ENCODE data around the gene ITGAX.

The ITGAX gene

GRCh38 chr16:31373235-31373634 lies 18.3 kb downstream of the ITGAX start:
- DNase-seq (no peak), ATAC-seq (no peak)

- DNase-seq (no peak), ATAC-seq (no peak)
Measured at GRCh38 chr16:31375231-31375630, 20.3 kb downstream of the ITGAX start.

GRCh38 chr16:31376705-31377104 lies 21.7 kb downstream of the ITGAX start:
- ATAC-seq, result no peak
- no peak for DNase-seq

- DNase-seq (no peak), ATAC-seq (no peak)
Measured at GRCh38 chr16:31377210-31377903, 22.4 kb downstream of the ITGAX start.

- DNase-seq (no peak), ATAC-seq (no peak)
Measured at GRCh38 chr16:31380201-31380600, 25.2 kb downstream of the ITGAX start.

- peak; percentile 34 for ATAC-seq
- DNase-seq, result peak; percentile 79
Measured at GRCh38 chr16:31382485-31383161, 27.6 kb downstream of the ITGAX start.

- ATAC-seq (no peak), DNase-seq (no peak)
Measured at GRCh38 chr16:31385680-31386079, 30.7 kb downstream of the ITGAX start.

- peak; percentile 16 for DNase-seq
Measured at GRCh38 chr16:31386157-31386984, 31.4 kb downstream of the ITGAX start.

GRCh38 chr16:31388535-31388934 lies 33.6 kb downstream of the ITGAX start:
- no peak for ATAC-seq
- no peak for DNase-seq

More at GRCh38 chr16:31386157-31386984, 31.4 kb downstream of the ITGAX start:
- peak; percentile 96 for ATAC-seq

- DNase-seq (no peak), ATAC-seq (no peak)
Measured at GRCh38 chr16:31390504-31391041, 35.6 kb downstream of the ITGAX start.

GRCh38 chr16:31393056-31393455 lies 38.1 kb downstream of the ITGAX start, which contains the start of gene ITGAD:
Gene ITGAD (plus strand): TSS chr16:31393335. CDS start chr16:31393361, 26 bp downstream.
- no peak for ATAC-seq

GRCh38 chr16:31395647-31396046 lies 40.7 kb downstream of the ITGAX start:
- ATAC-seq, result no peak
- no peak for DNase-seq

More at GRCh38 chr16:31393056-31393455, 38.1 kb downstream of the ITGAX start, which contains the start of gene ITGAD:
- no peak for DNase-seq

GRCh38 chr16:31397096-31397660 lies 42.2 kb downstream of the ITGAX start:
- ATAC-seq (no peak), DNase-seq (no peak)

GRCh38 chr16:31397701-31398100 lies 42.7 kb downstream of the ITGAX start:
- DNase-seq (no peak), ATAC-seq (no peak)

- ATAC-seq, result peak; percentile 49
- peak; percentile 20 for DNase-seq
Measured at GRCh38 chr16:31400191-31400590, 45.2 kb downstream of the ITGAX start.

- DNase-seq (no peak), ATAC-seq (no peak)
Measured at GRCh38 chr16:31401436-31401835, 46.5 kb downstream of the ITGAX start.

- no peak for ATAC-seq
- no peak for DNase-seq
Measured at GRCh38 chr16:31402687-31403086, 47.7 kb downstream of the ITGAX start.

GRCh38 chr16:31403590-31404352 lies 48.8 kb downstream of the ITGAX start:
- no peak for ATAC-seq
- DNase-seq, result no peak

GRCh38 chr16:31404353-31405064 lies 49.5 kb downstream of the ITGAX start:
- ATAC-seq (no peak), DNase-seq (no peak)

- no peak for ATAC-seq
- no peak for DNase-seq
Measured at GRCh38 chr16:31407406-31407805, 52.4 kb downstream of the ITGAX start.

- no peak for ATAC-seq
- no peak for DNase-seq
Measured at GRCh38 chr16:31409433-31409832, 54.5 kb downstream of the ITGAX start.
